K562 (cell line): Measurements from ENCODE around the gene PRMT6. TPM values are rescaled to one million over a fixed set of nuclear protein-coding genes. Genes with fewer than 3 reads are reported as not detected.

Source experiments
- RBM25 ChIP-seq: fragments of 200-400 bp; formaldehyde crosslinking; IDR thresholded peaks from 2 replicates; pipeline ENCODE4 v1.6.1; 2018; ENCODE audit warnings: low read length, low read depth, moderate library complexity; ENCODE audit not compliant: severe bottlenecking
- ZBTB7A ChIP-seq: IDR thresholded peaks from 2 replicates; pipeline ENCODE4 v1.6.1; 2011; ENCODE audit warnings: low read depth, mild to moderate bottlenecking, low read length, moderate library complexity, borderline replicate concordance; ENCODE audit not compliant: control insufficient read depth
- ZEB2 ChIP-seq: fragments of 450-650 bp; IDR thresholded peaks from 2 replicates; pipeline ENCODE4 v1.6.1; 2016
- ZNF23 ChIP-seq: fragments of 250-450 bp; sonication (Bioruptor Pico); IDR thresholded peaks from 2 replicates; pipeline ENCODE4 v1.4.0; 2020; ENCODE audit warnings: mild to moderate bottlenecking
- ZNF431 ChIP-seq: sonication (generic); formaldehyde crosslinking; IDR thresholded peaks from 2 replicates; pipeline ENCODE4 v1.8.0; 2022; ENCODE audit warnings: mild to moderate bottlenecking, missing genetic modification reagents
- polyA plus RNA-seq, 8 experiments: library from polyadenylated mRNA; depleted of rRNA in 4 of 8; stranded (reverse) in 5 of 8; unstranded in 3 of 8; fragments of >200 nt; fragmentation: Nextera tagmentation in 2 of 8; fragmentation: Illumina TruSeq in 1 of 8; extraction: Ambion mirVana in 2 of 8; extraction: Trizol in 1 of 8; gene quantifications; 2 replicates each; pipeline versions ENCODE4 v1.2.1 to v1.2.3, GENCODE V29; 2011 to 2014; ENCODE audit warnings: inconsistent platforms in 1 of 8, missing spikeins in 1 of 8
- total RNA-seq, 7 experiments: library from RNA; depleted of rRNA in 6 of 7; stranded (reverse); fragments of >200 nt in 6 of 7; fragmentation: Illumina TruSeq in 2 of 7; extraction: Trizol in 2 of 7; gene quantifications; 2 replicates each; pipeline versions ENCODE4 v1.2.1 to v1.2.3, GENCODE V29; 2011 to 2021; ENCODE audit warnings: low replicate concordance in 1 of 7
- TF ChIP-seq, protein P1 (sequence below): sonication (generic); formaldehyde crosslinking; IDR thresholded peaks from 2 replicates; pipeline ENCODE4 v1.8.0; 2023; ENCODE audit warnings: mild to moderate bottlenecking, missing genetic modification reagents
- TF ChIP-seq, protein P2 (sequence below): fragments of 250-450 bp; sonication (Bioruptor Pico); IDR thresholded peaks from 2 replicates; pipeline ENCODE4 v1.5.1; 2021; ENCODE audit warnings: mild to moderate bottlenecking
- TF ChIP-seq, protein P3 (sequence below): conservative IDR thresholded peaks from 2 replicates; pipeline ENCODE4 v1.6.1; 2011; ENCODE audit warnings: low read depth, mild to moderate bottlenecking, low read length; ENCODE audit not compliant: control insufficient read depth
- TF ChIP-seq, protein P4 (sequence below): fragments of 450-650 bp; IDR thresholded peaks from 2 replicates; pipeline ENCODE4 v1.6.1; 2016; ENCODE audit warnings: low read depth

The PRMT6 gene
- total and polyA plus RNA-seq, 9 of the 15 experiments (the other 6 are each of a cell fraction or from before 2014, with no cell fraction given) = 6.1 to 36.9 (median 29.4) TPM

DNA sequence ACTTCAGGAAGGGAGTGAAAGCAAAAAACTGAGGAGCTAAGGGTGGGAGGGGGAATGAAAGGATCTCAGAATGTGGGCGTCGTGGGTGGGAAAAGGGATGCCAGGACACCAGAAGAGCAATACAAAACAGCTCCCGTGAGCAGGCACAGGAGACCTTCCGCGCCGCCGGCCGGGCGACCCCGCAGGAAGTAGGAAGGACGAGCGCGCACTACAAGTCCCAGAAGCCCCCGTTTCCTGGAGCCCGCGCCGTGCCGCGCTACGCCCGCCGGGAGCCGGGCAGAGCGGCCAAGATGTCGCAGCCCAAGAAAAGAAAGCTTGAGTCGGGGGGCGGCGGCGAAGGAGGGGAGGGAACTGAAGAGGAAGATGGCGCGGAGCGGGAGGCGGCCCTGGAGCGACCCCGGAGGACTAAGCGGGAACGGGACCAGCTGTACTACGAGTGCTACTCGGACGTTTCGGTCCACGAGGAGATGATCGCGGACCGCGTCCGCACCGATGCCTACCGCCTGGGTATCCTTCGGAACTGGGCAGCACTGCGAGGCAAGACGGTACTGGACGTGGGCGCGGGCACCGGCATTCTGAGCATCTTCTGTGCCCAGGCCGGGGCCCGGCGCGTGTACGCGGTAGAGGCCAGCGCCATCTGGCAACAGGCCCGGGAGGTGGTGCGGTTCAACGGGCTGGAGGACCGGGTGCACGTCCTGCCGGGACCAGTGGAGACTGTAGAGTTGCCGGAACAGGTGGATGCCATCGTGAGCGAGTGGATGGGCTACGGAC, at the start of gene PRMT6 (continued):
- TF ChIP-seq, protein P1, sequence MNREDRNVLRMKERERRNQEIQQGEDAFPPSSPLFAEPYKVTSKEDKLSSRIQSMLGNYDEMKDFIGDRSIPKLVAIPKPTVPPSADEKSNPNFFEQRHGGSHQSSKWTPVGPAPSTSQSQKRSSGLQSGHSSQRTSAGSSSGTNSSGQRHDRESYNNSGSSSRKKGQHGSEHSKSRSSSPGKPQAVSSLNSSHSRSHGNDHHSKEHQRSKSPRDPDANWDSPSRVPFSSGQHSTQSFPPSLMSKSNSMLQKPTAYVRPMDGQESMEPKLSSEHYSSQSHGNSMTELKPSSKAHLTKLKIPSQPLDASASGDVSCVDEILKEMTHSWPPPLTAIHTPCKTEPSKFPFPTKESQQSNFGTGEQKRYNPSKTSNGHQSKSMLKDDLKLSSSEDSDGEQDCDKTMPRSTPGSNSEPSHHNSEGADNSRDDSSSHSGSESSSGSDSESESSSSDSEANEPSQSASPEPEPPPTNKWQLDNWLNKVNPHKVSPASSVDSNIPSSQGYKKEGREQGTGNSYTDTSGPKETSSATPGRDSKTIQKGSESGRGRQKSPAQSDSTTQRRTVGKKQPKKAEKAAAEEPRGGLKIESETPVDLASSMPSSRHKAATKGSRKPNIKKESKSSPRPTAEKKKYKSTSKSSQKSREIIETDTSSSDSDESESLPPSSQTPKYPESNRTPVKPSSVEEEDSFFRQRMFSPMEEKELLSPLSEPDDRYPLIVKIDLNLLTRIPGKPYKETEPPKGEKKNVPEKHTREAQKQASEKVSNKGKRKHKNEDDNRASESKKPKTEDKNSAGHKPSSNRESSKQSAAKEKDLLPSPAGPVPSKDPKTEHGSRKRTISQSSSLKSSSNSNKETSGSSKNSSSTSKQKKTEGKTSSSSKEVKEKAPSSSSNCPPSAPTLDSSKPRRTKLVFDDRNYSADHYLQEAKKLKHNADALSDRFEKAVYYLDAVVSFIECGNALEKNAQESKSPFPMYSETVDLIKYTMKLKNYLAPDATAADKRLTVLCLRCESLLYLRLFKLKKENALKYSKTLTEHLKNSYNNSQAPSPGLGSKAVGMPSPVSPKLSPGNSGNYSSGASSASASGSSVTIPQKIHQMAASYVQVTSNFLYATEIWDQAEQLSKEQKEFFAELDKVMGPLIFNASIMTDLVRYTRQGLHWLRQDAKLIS (CRISPR knock-in tag) = peak; percentile 80
- TF ChIP-seq, protein P2, sequence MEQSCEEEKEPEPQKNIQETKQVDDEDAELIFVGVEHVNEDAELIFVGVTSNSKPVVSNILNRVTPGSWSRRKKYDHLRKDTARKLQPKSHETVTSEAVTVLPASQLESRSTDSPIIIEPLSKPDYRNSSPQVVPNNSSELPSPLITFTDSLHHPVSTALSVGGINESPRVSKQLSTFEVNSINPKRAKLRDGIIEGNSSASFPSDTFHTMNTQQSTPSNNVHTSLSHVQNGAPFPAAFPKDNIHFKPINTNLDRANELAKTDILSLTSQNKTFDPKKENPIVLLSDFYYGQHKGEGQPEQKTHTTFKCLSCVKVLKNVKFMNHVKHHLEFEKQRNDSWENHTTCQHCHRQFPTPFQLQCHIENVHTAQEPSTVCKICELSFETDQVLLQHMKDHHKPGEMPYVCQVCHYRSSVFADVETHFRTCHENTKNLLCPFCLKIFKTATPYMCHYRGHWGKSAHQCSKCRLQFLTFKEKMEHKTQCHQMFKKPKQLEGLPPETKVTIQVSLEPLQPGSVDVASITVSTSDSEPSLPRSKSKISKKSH (CRISPR knock-in tag) = no peak
- TF ChIP-seq ZBTB7A (peak; percentile 74; the same call in 1 of the 2 replicates), ZEB2 (no peak), ZNF23 (CRISPR knock-in tag) (0 out of 2 replicates have a peak, but pooled peaks have one; percentile 18), ZNF431 (no peak), RBM25 (no peak)
- TF ChIP-seq, protein P3, sequence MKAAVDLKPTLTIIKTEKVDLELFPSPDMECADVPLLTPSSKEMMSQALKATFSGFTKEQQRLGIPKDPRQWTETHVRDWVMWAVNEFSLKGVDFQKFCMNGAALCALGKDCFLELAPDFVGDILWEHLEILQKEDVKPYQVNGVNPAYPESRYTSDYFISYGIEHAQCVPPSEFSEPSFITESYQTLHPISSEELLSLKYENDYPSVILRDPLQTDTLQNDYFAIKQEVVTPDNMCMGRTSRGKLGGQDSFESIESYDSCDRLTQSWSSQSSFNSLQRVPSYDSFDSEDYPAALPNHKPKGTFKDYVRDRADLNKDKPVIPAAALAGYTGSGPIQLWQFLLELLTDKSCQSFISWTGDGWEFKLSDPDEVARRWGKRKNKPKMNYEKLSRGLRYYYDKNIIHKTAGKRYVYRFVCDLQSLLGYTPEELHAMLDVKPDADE = peak; percentile 82; the same call in 1 of the 2 replicates
- TF ChIP-seq, protein P4, sequence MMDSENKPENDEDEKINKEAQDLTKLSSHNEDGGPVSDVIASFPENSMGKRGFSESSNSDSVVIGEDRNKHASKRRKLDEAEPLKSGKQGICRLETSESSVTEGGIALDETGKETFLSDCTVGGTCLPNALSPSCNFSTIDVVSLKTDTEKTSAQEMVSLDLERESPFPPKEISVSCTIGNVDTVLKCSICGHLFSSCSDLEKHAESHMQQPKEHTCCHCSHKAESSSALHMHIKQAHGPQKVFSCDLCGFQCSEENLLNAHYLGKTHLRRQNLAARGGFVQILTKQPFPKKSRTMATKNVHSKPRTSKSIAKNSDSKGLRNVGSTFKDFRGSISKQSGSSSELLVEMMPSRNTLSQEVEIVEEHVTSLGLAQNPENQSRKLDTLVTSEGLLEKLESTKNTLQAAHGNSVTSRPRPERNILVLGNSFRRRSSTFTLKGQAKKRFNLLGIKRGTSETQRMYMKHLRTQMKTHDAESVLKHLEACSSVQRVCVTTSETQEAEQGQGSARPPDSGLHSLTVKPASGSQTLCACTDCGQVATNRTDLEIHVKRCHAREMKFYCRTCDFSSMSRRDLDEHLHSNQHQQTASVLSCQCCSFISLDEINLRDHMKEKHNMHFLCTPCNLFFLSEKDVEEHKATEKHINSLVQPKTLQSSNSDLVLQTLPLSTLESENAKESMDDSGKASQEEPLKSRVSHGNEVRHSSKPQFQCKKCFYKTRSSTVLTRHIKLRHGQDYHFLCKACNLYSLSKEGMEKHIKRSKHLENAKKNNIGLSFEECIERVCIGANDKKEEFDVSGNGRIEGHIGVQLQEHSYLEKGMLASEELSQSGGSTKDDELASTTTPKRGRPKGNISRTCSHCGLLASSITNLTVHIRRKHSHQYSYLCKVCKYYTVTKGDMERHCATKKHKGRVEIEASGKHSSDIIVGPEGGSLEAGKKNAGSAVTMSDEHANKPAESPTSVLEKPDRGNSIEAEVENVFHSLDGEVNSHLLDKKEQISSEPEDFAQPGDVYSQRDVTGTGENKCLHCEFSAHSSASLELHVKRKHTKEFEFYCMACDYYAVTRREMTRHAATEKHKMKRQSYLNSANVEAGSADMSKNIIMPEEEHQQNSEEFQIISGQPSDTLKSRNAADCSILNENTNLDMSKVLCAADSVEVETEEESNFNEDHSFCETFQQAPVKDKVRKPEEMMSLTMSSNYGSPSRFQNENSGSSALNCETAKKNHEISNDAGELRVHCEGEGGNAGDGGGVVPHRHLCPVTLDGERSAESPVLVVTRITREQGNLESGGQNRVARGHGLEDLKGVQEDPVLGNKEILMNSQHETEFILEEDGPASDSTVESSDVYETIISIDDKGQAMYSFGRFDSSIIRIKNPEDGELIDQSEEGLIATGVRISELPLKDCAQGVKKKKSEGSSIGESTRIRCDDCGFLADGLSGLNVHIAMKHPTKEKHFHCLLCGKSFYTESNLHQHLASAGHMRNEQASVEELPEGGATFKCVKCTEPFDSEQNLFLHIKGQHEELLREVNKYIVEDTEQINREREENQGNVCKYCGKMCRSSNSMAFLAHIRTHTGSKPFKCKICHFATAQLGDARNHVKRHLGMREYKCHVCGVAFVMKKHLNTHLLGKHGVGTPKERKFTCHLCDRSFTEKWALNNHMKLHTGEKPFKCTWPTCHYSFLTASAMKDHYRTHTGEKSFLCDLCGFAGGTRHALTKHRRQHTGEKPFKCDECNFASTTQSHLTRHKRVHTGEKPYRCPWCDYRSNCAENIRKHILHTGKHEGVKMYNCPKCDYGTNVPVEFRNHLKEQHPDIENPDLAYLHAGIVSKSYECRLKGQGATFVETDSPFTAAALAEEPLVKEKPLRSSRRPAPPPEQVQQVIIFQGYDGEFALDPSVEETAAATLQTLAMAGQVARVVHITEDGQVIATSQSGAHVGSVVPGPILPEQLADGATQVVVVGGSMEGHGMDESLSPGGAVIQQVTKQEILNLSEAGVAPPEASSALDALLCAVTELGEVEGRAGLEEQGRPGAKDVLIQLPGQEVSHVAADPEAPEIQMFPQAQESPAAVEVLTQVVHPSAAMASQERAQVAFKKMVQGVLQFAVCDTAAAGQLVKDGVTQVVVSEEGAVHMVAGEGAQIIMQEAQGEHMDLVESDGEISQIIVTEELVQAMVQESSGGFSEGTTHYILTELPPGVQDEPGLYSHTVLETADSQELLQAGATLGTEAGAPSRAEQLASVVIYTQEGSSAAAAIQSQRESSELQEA = no peak
